CD14-positive monocyte (primary cell): Measurements from ENCODE around the gene PODN. TPM values are rescaled to one million over a fixed set of nuclear protein-coding genes. Genes with fewer than 3 reads are reported as not detected.

Experiments used
- DNase-seq, 3 donors: peaks; one replicate each; pipeline ENCODE4 v3.0.0-alpha.2; 2011 to 2022
- H2AFZ ChIP-seq: 2 replicates; pipeline ENCODE4 v1.6.0; 2012; ENCODE audit warnings: mild to moderate bottlenecking, low read depth, low read length, inconsistent platforms; ENCODE audit not compliant: insufficient read depth, poor library complexity, severe bottlenecking
- H3K27ac ChIP-seq, 2 donors: 1 replicate in 1 of 2; 2 replicates in 1 of 2; pipeline ENCODE4 v1.5.1; 2012 to 2013; ENCODE audit warnings: low read length in 2 of 2, control low read depth in 1 of 2, inconsistent platforms in 1 of 2, low read depth in 1 of 2, mild to moderate bottlenecking in 1 of 2
- H3K27me3 ChIP-seq, 2 donors: one replicate each; pipeline versions ENCODE4 v1.6.0 to v1.6.1; 2011 to 2013; ENCODE audit warnings: low read length in 2 of 2; ENCODE audit not compliant: control insufficient read depth in 2 of 2, insufficient read depth in 2 of 2
- H3K36me3 ChIP-seq, 2 donors: replicated peaks in 1 of 2; 1 replicate in 1 of 2; 2 replicates in 1 of 2; pipeline versions ENCODE4 v1.5.1 to v1.6.1; 2012 to 2013; ENCODE audit warnings: low read length in 2 of 2, control low read depth in 1 of 2, inconsistent platforms in 1 of 2, mild to moderate bottlenecking in 1 of 2; ENCODE audit not compliant: insufficient read depth in 2 of 2, control insufficient read depth in 1 of 2
- H3K4me1 ChIP-seq, 2 donors: 1 replicate in 1 of 2; 2 replicates in 1 of 2; pipeline versions ENCODE4 v1.5.1 to v1.6.1; 2012 to 2013; ENCODE audit warnings: low read length in 2 of 2, control low read depth in 1 of 2, inconsistent platforms in 1 of 2, mild to moderate bottlenecking in 1 of 2, moderate library complexity in 1 of 2; ENCODE audit not compliant: insufficient read depth in 2 of 2, control insufficient read depth in 1 of 2
- H3K4me2 ChIP-seq: replicated peaks from 2 replicates; pipeline ENCODE3; 2012; ENCODE audit warnings: low read length, moderate library complexity, mild to moderate bottlenecking; ENCODE audit not compliant: poor library complexity, severe bottlenecking; ENCODE audit errors: extremely low read depth
- H3K4me3 ChIP-seq, 3 experiments: fragments of 200-600 bp in 1 of 3; sonication (generic) in 1 of 3; replicated peaks in 1 of 3; 1 replicate in 2 of 3; 2 replicates in 1 of 3; pipeline ENCODE4 v1.5.1; 2011 to 2013; ENCODE audit warnings: low read length in 3 of 3, mild to moderate bottlenecking in 3 of 3, control low read depth in 2 of 3, low read depth in 2 of 3, inconsistent platforms in 1 of 3, moderate library complexity in 1 of 3
- H3K79me2 ChIP-seq: 2 replicates; pipeline ENCODE4 v1.6.0; 2012; ENCODE audit warnings: mild to moderate bottlenecking, control low read depth, inconsistent platforms, low read length, moderate library complexity; ENCODE audit not compliant: insufficient read depth
- H3K9ac ChIP-seq: 2 replicates; pipeline ENCODE4 v1.6.0; 2017; ENCODE audit warnings: low read length, mild to moderate bottlenecking; ENCODE audit not compliant: insufficient read depth, poor library complexity, severe bottlenecking
- H3K9me3 ChIP-seq, 2 donors: replicated peaks in 1 of 2; 1 replicate in 1 of 2; 2 replicates in 1 of 2; pipeline versions ENCODE4 v1.5.1 to v1.6.1; 2012 to 2013; ENCODE audit warnings: low read length in 2 of 2, control low read depth in 1 of 2; ENCODE audit not compliant: control insufficient read depth in 1 of 2, insufficient read depth in 1 of 2
- H4K20me1 ChIP-seq: 2 replicates; pipeline ENCODE4 v1.6.0; 2012; ENCODE audit warnings: mild to moderate bottlenecking, low read length, control low read depth, moderate library complexity; ENCODE audit not compliant: insufficient read depth
- H3K27ac Mint-ChIP-seq, 7 donors: one replicate each; pipeline ENCODE4 v1.8.0; 2020; ENCODE audit warnings: mild to moderate bottlenecking in 7 of 7, mixed read lengths in 7 of 7, moderate library complexity in 6 of 7, inconsistent platforms in 2 of 7
- H3K27me3 Mint-ChIP-seq, 3 donors: one replicate each; pipeline ENCODE4 v1.8.0; 2021 to 2022; ENCODE audit warnings: low read depth in 3 of 3, mild to moderate bottlenecking in 3 of 3, mixed read lengths in 3 of 3, moderate library complexity in 3 of 3, inconsistent platforms in 1 of 3
- H3K36me3 Mint-ChIP-seq, 2 donors: one replicate each; pipeline ENCODE4 v1.8.0; 2020; ENCODE audit warnings: mixed read lengths in 2 of 2, inconsistent platforms in 1 of 2, mild to moderate bottlenecking in 1 of 2
- H3K4me1 Mint-ChIP-seq: one replicate; pipeline ENCODE4 v1.8.0; 2020; ENCODE audit warnings: mild to moderate bottlenecking, mixed read lengths
- H3K4me3 Mint-ChIP-seq, 2 donors: one replicate each; pipeline ENCODE4 v1.8.0; 2020; ENCODE audit warnings: mild to moderate bottlenecking in 2 of 2, mixed read lengths in 2 of 2, moderate library complexity in 1 of 2
- H3K9me3 Mint-ChIP-seq, 7 donors: one replicate each; pipeline ENCODE4 v1.8.0; 2020 to 2022; ENCODE audit warnings: mixed read lengths in 7 of 7, mild to moderate bottlenecking in 6 of 7, moderate library complexity in 6 of 7, inconsistent platforms in 2 of 7
- CTCF ChIP-seq: fragments of 200-600 bp; IDR thresholded peaks from one replicate; pipeline ENCODE4 v1.8.0; 2022; ENCODE audit warnings: antibody characterized with exemption, mild to moderate bottlenecking
- WGBS: methylation state at CpG from one replicate; pipeline ENCODE4 v1.1.5; 2013; ENCODE audit warnings: missing lambda C conversion rate; ENCODE audit not compliant: insufficient coverage; 5-methylcytosine and 5-hydroxymethylcytosine counted together
- intact Hi-C, 2 donors: fragments of 100-400 bp; cut with micrococcal nuclease; formaldehyde crosslinking; loops; one replicate each; pipeline versions ENCODE4 v1.15.0 to v1.15.1; 2023
- polyA plus RNA-seq, 3 donors: library from polyadenylated mRNA; depleted of rRNA in 1 of 3; unstranded in 2 of 3; stranded (reverse) in 1 of 3; fragments of 300-500 nt in 2 of 3; fragments of >200 nt in 1 of 3; fragmentation: Illumina TruSeq in 2 of 3; gene quantifications; 1 replicate in 2 of 3; 2 replicates in 1 of 3; pipeline ENCODE4 v1.2.3, GENCODE V29; 2012 to 2021

Gene PODN
- polyA plus RNA-seq, 3 donors = not detected

DNA sequence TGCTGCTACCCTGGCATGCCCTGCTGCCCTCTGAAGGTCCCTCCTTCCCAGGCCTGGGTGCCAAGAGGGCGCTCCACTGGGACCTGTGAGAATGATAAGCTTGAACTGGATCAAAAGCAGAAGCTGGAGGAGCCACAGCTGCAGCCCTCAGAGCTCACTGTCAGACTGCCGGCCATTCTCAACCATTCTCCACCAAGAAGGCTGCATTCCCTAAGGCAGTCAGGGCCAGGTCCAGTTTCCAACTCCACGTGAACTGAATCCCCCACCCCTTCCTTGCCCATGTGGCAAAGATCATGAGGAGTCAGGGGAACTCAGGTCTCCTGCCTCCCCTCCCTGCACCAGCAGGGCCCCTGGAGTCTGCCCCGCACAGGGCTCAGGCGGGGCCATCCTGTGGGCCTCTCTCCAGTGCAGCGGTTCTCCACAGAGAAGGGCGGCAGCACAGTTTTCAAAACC, 61.0 kb downstream of the PODN start:
- WGBS = 88% methylated on average over 4 of the region's 7 CpGs
- no peak overlapping the region for H2AFZ ChIP-seq
- H3K4me1 Mint-ChIP-seq = no peaks in the 10 kb centered on the region
- H4K20me1 ChIP-seq = no peaks in the 10 kb centered on the region
- no peak overlapping the region for H3K4me3 ChIP-seq
- H3K4me3 Mint-ChIP-seq = no peak overlapping the region
- no peaks in the 10 kb centered on the region for H3K9me3 ChIP-seq
- no peaks in the 10 kb centered on the region for H3K27me3 ChIP-seq
- H3K36me3 ChIP-seq = no peaks in the 10 kb centered on the region
- peaks cover 3 to 9% (median 5%) of the 10 kb centered on the region in 3 donors for H3K27me3 Mint-ChIP-seq
- no peaks in the 10 kb centered on the region for H3K9me3 Mint-ChIP-seq
- no peak overlapping the region for H3K9ac ChIP-seq
- H3K79me2 ChIP-seq = no peaks in the 10 kb centered on the region
- no peak overlapping the region for H3K4me2 ChIP-seq
- H3K27ac ChIP-seq = no peak overlapping the region
- no peak for TF ChIP-seq CTCF
- intact Hi-C loops = no loop called here
- H3K4me1 ChIP-seq = no peaks in the 10 kb centered on the region
- no peak for DNase-seq
- no peak overlapping the region for H3K27ac Mint-ChIP-seq
- no peaks in the 10 kb centered on the region for H3K36me3 Mint-ChIP-seq

GRCh38 chr1:53123453-53124140, 61.6 kb downstream of the PODN start:
- WGBS = 92% methylated on average over 17 of the region's 19 CpGs
- intact Hi-C loops = no loop called here
- no peak overlapping the region for H3K27ac ChIP-seq

More at GRCh38 chr1:53123453-53124140, 61.6 kb downstream of the PODN start:
- H3K79me2 ChIP-seq = no peaks in the 10 kb centered on the region
- Mint-ChIP-seq H3K4me3 (no peak overlapping the region), H3K4me1 (no peaks in the 10 kb centered on the region), H3K27ac (no peak overlapping the region), H3K9me3 (no peaks in the 10 kb centered on the region), H3K36me3 (no peaks in the 10 kb centered on the region), H3K27me3 (peaks cover 3 to 9% (median 5%) of the 10 kb centered on the region in 3 donors)
- no peak overlapping the region for H3K4me2 ChIP-seq
- no peaks in the 10 kb centered on the region for H3K4me1 ChIP-seq
- H3K36me3 ChIP-seq = no peaks in the 10 kb centered on the region
- no peak for DNase-seq
- H3K9me3 ChIP-seq = no peaks in the 10 kb centered on the region
- H2AFZ ChIP-seq = no peak overlapping the region
- no peak overlapping the region for H3K4me3 ChIP-seq
- no peak overlapping the region for H3K9ac ChIP-seq
- no peaks in the 10 kb centered on the region for H4K20me1 ChIP-seq
- no peak for TF ChIP-seq CTCF
- no peaks in the 10 kb centered on the region for H3K27me3 ChIP-seq
